GM12891 (cell line): ENCODE measurements around the gene MOCOS.

Source experiments
- POLR2A ChIP-seq: IDR thresholded peaks from 2 replicates; pipeline ENCODE4 v1.6.1; 2011; ENCODE audit warnings: low read depth, low read length, control low read depth
- POLR2AphosphoS5 ChIP-seq: IDR thresholded peaks from 2 replicates; pipeline ENCODE4 v1.6.1; 2011; ENCODE audit warnings: low read depth, low read length, control low read depth
- POU2F2 ChIP-seq: IDR thresholded peaks from 2 replicates; pipeline ENCODE4 v1.6.1; 2011; ENCODE audit warnings: low read depth, mild to moderate bottlenecking, control low read depth, low read length, moderate library complexity

DNA sequence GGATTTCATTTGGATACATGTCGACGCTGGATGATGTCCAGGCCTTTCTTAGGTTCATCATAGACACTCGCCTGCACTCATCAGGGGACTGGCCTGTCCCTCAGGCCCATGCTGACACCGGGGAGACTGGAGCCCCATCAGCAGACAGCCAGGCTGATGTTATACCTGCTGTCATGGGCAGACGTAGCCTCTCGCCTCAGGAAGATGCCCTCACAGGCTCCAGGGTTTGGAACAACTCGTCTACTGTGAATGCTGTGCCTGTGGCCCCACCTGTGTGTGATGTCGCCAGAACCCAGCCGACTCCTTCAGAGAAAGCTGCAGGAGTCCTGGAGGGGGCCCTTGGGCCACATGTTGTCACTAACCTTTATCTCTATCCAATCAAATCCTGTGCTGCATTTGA is 28.3 kb downstream of the MOCOS start:
- TF ChIP-seq POLR2A = no peak
- TF ChIP-seq POLR2AphosphoS5 = no peak
- no peak for TF ChIP-seq POU2F2
